Activated CD8-positive, alpha-beta memory T cell treated with anti-CD3 and anti-CD28 coated beads, Interleukin-2, amount 50 U/mL, for 24 hours (primary cell): ENCODE measurements around the gene FIP1L1.

Experiments used
- DNase-seq: peaks from one replicate; pipeline ENCODE4 v3.0.0-alpha.2; 2020; ENCODE audit errors: extremely low read depth

Gene FIP1L1

GRCh38 chr4:53501561-53501960, 124.1 kb downstream of the FIP1L1 start:
- no peak for DNase-seq

GRCh38 chr4:53502094-53502493, 124.7 kb downstream of the FIP1L1 start:
- no peak for DNase-seq

DNA sequence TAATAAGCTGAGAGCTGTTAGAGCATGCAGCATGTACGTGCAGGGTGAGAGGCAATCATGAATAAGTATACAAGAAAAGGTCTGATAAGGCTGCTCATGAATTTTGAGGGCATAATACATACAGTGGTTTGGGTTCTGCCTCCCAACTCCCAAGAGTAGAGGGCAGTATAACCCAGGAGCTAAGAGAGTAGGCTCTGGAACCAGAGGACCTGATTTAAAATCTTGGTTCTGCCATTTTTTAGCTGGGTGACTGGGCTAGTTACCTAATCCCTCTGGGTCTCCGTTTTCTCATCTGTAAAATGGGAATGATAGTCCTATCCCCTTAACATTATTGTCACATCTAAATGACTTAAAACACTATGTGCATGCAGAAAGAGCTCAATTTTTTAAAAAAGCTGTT, 128.5 kb downstream of the FIP1L1 start:
- no peak for DNase-seq

DNA sequence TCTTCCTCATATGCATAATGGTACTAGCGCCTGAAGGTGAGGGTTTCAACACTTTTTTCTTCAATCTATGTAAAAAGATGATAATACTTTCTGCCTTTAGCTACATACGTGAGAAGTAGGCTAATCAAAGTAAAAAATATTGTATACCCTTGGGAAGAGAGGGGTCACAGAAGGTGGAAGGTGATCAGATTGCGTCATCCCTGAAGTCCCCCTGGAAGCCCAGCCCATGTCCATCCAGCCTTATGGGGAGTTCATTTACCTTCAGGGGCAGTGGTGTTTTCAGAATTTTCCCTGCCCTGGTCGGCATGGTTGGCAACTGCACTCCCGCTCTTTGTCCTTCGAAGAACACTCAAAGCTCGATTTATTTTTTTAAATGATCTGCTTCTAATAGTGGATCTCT, 129.6 kb downstream of the FIP1L1 start:
- DNase-seq: no peak

GRCh38 chr4:53507671-53508286, 130.3 kb downstream of the FIP1L1 start:
- no peak for DNase-seq

DNA sequence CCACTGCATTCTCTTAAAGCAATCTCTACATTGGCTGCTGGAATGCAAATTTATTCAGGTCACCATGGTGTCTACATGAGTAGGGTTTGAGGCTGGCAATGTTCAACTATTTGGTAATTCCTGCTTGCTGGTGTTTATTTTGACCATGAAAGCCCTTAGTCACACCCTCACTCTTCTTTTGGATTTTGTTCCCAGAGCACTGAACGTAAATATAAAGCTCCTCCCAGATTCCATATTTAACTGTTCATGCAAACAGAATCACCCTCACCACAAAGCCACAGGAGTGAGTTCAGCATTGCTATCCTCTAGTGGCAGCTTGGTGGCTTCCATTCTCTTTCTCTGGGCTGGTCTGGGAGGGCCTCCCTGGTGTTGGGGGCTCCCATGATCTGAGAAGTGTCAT, 131.0 kb downstream of the FIP1L1 start:
- DNase-seq: no peak

GRCh38 chr4:53510321-53510720, 132.9 kb downstream of the FIP1L1 start:
- DNase-seq: no peak
